ENCODE data around the gene OR51L1.

Gene OR51L1

DNA sequence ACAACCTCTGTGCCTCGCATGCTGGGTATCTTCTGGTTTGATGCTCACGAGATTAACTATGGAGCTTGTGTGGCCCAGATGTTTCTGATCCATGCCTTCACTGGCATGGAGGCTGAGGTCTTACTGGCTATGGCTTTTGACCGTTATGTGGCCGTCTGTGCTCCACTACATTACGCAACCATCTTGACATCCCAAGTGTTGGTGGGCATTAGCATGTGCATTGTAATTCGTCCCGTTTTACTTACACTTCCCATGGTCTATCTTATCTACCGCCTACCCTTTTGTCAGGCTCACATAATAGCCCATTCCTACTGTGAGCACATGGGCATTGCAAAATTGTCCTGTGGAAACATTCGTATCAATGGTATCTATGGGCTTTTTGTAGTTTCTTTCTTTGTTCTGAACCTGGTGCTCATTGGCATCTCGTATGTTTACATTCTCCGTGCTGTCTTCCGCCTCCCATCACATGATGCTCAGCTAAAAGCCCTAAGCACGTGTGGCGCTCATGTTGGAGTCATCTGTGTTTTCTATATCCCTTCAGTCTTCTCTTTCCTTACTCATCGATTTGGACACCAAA lies 52.2 kb downstream of the OR51L1 start:
- DNase-seq (ENCODE audit: low read depth) = no peak

Measured in stimulated activated CD8-positive, alpha-beta memory T cell treated with anti-CD3 and anti-CD28 coated beads, Interleukin-15, amount 100 ng/mL, for 1 hour (primary cell).